Measurements from ENCODE around the gene GVQW3.

The GVQW3 gene

GRCh38 chr11:76380977-76381719 lies at the start of gene GVQW3, which contains the start of gene THAP12:
Gene GVQW3 (plus strand): TSS chr11:76381323. CDS start chr11:76381829, 506 bp downstream.
Gene THAP12 (minus strand): TSS chr11:76381132. CDS start chr11:76380836, 296 bp downstream.
- peak; percentile 96 for DNase-seq (ENCODE audit: low read depth)

- DNase-seq (ENCODE audit: low read depth): no peak
These were observed 46.2 kb upstream of the GVQW3 start for GRCh38 chr11:76334826-76335389.

- DNase-seq (ENCODE audit: low read depth): no peak
These were observed 45.3 kb upstream of the GVQW3 start for GRCh38 chr11:76335842-76336241.

- DNase-seq (ENCODE audit: low read depth): no peak
These were observed 44.5 kb upstream of the GVQW3 start for GRCh38 chr11:76336597-76336996.

- DNase-seq (ENCODE audit: low read depth): no peak
These were observed 43.7 kb upstream of the GVQW3 start for GRCh38 chr11:76337469-76337868.

GRCh38 chr11:76337923-76338322 lies 43.2 kb upstream of the GVQW3 start:
- no peak for DNase-seq (ENCODE audit: low read depth)

GRCh38 chr11:76339221-76339620 lies 41.9 kb upstream of the GVQW3 start:
- peak; percentile 59 for DNase-seq (ENCODE audit: low read depth)

- DNase-seq (ENCODE audit: low read depth): peak; percentile 23
These were observed 33.7 kb upstream of the GVQW3 start for GRCh38 chr11:76347466-76347865.

GRCh38 chr11:76348348-76348747 lies 32.8 kb upstream of the GVQW3 start:
- DNase-seq (ENCODE audit: low read depth): no peak

- no peak for DNase-seq (ENCODE audit: low read depth)
These were observed 26.0 kb upstream of the GVQW3 start for GRCh38 chr11:76355172-76355571.

GRCh38 chr11:76361374-76361773 lies 19.7 kb upstream of the GVQW3 start:
- no peak for DNase-seq (ENCODE audit: low read depth)

GRCh38 chr11:76361776-76362175 lies 19.3 kb upstream of the GVQW3 start:
- no peak for DNase-seq (ENCODE audit: low read depth)

GRCh38 chr11:76362716-76363115 lies 18.4 kb upstream of the GVQW3 start:
- no peak for DNase-seq (ENCODE audit: low read depth)

- DNase-seq (ENCODE audit: low read depth): no peak
These were observed 16.0 kb upstream of the GVQW3 start for GRCh38 chr11:76365038-76365679.

- no peak for DNase-seq (ENCODE audit: low read depth)
These were observed 12.6 kb upstream of the GVQW3 start for GRCh38 chr11:76368490-76368889.

- DNase-seq (ENCODE audit: low read depth): no peak
These were observed 11.7 kb upstream of the GVQW3 start for GRCh38 chr11:76369406-76369805.

GRCh38 chr11:76371170-76371569 lies 10.0 kb upstream of the GVQW3 start:
- DNase-seq (ENCODE audit: low read depth): no peak

- no peak for DNase-seq (ENCODE audit: low read depth)
These were observed 4.2 kb upstream of the GVQW3 start for GRCh38 chr11:76376746-76377558.

- no peak for DNase-seq (ENCODE audit: low read depth)
These were observed 1.3 kb upstream of the GVQW3 start for GRCh38 chr11:76379807-76380158.

GRCh38 chr11:76380159-76380976 lies 755 bp upstream of the GVQW3 start:
- DNase-seq (ENCODE audit: low read depth): no peak

GRCh38 chr11:76382209-76382608 lies 1.1 kb downstream of the GVQW3 start:
- no peak for DNase-seq (ENCODE audit: low read depth)

- no peak for DNase-seq (ENCODE audit: low read depth)
These were observed 4.8 kb downstream of the GVQW3 start for GRCh38 chr11:76385903-76386302.
